H1 (cell line): Measurements from ENCODE around the gene FGD6. TPM values are rescaled to one million over a fixed set of nuclear protein-coding genes. Genes with fewer than 3 reads are reported as not detected.

Experiments used
- CTCF ChIA-PET: fragments of 300-600 bp; sonication (Branson Sonifier 250); formaldehyde crosslinking; loops from one replicate; lab custom pipeline; 2021; ENCODE audit not compliant: partially characterized antibody; lab: Charles Lee
- POLR2A ChIA-PET: fragments of 300-600 bp; sonication (Branson Sonifier 250); formaldehyde crosslinking; loops from one replicate; lab custom pipeline; 2021; ENCODE audit warnings: inconsistent platforms; ENCODE audit not compliant: partially characterized antibody; lab: Charles Lee
- DNase-seq, 2 experiments: peaks; one replicate each; pipeline versions ENCODE4 v3.0.0 to v3.0.0-alpha.2; 2010 to 2022; ENCODE audit warnings: low spot score in 2 of 2, low read depth in 1 of 2, mixed read lengths in 1 of 2
- FAIRE-seq: peaks from 2 replicates; lab custom pipeline; 2011; peaks lifted over from hg19 to GRCh38; lab: Jason Lieb, UNC
- H2AFZ ChIP-seq: 2 replicates; pipeline ENCODE4 v1.8.1; 2012; ENCODE audit warnings: low read length, inconsistent platforms
- H2AK5ac ChIP-seq: 2 replicates; pipeline ENCODE4 v1.6.1; 2013; ENCODE audit warnings: low read depth, low read length
- H2BK120ac ChIP-seq: replicated peaks from 2 replicates; pipeline ENCODE3; 2013; ENCODE audit warnings: low read depth, low read length, inconsistent platforms
- H2BK12ac ChIP-seq: 2 replicates; pipeline ENCODE4 v1.6.1; 2013; ENCODE audit warnings: low read depth, low read length
- H2BK15ac ChIP-seq: 2 replicates; pipeline ENCODE4 v1.6.1; 2013; ENCODE audit warnings: low read length
- H2BK20ac ChIP-seq: 2 replicates; pipeline ENCODE4 v1.6.1; 2013; ENCODE audit warnings: low read length
- H2BK5ac ChIP-seq: 2 replicates; pipeline ENCODE4 v1.6.1; 2013; ENCODE audit warnings: low read depth, low read length
- H3K14ac ChIP-seq: 2 replicates; pipeline ENCODE4 v1.6.1; 2013; ENCODE audit warnings: inconsistent platforms; ENCODE audit not compliant: insufficient read length
- H3K18ac ChIP-seq: 2 replicates; pipeline ENCODE4 v1.6.1; 2013; ENCODE audit warnings: low read length; ENCODE audit errors: extremely low read depth
- H3K23ac ChIP-seq: 2 replicates; pipeline ENCODE4 v1.6.1; 2013; ENCODE audit warnings: inconsistent platforms; ENCODE audit not compliant: insufficient read length
- H3K23me2 ChIP-seq: 2 replicates; pipeline ENCODE4 v1.6.1; 2013; ENCODE audit warnings: low read depth, low read length
- H3K27ac ChIP-seq: 2 replicates; pipeline ENCODE4 v1.6.1; 2011; ENCODE audit warnings: low read depth, low read length, inconsistent platforms
- H3K27me3 ChIP-seq, 4 experiments: replicated peaks in 1 of 4; 1 replicate in 1 of 4; 2 replicates in 3 of 4; pipeline versions ENCODE4 v1.6.1 to v1.8.1; 2011 to 2013; ENCODE audit warnings: low read length in 3 of 4, mild to moderate bottlenecking in 3 of 4, inconsistent platforms in 2 of 4, mixed read lengths in 2 of 4, moderate library complexity in 1 of 4; ENCODE audit not compliant: control insufficient read depth in 3 of 4, insufficient read depth in 3 of 4; ENCODE audit errors: extremely low read depth in 1 of 4
- H3K36me3 ChIP-seq, 4 experiments: 2 replicates each; pipeline versions ENCODE4 v1.6.1 to v1.8.1; 2011 to 2013; ENCODE audit warnings: mild to moderate bottlenecking in 4 of 4, low read length in 3 of 4, moderate library complexity in 2 of 4, control low read depth in 1 of 4, inconsistent platforms in 1 of 4; ENCODE audit not compliant: insufficient read depth in 4 of 4, control insufficient read depth in 2 of 4
- H3K4ac ChIP-seq: replicated peaks from 2 replicates; pipeline ENCODE3; 2013; ENCODE audit warnings: low read length, low read depth, mixed read lengths, inconsistent platforms; ENCODE audit not compliant: insufficient read length
- H3K4me1 ChIP-seq, 4 experiments: replicated peaks in 1 of 4; 1 replicate in 1 of 4; 2 replicates in 3 of 4; pipeline versions ENCODE4 v1.6.1 to v1.8.1; 2011 to 2013; ENCODE audit warnings: low read length in 3 of 4, inconsistent platforms in 2 of 4, mixed read lengths in 1 of 4; ENCODE audit not compliant: insufficient read depth in 4 of 4, control insufficient read depth in 3 of 4
- H3K4me2 ChIP-seq, 2 experiments: 2 replicates each; pipeline versions ENCODE4 v1.6.1 to v1.8.1; 2011 to 2013; ENCODE audit warnings: low read depth in 2 of 2, low read length in 2 of 2, control low read depth in 1 of 2, inconsistent platforms in 1 of 2, mild to moderate bottlenecking in 1 of 2; ENCODE audit not compliant: insufficient read depth in 1 of 2
- H3K4me3 ChIP-seq, 4 experiments: fragments of 200-600, 300-600 bp in 1 of 4; sonication (generic), shearing (Covaris generic), sonication (Bioruptor Twin) in 1 of 4; 2 replicates each; pipeline versions ENCODE4 v1.5.1 to v1.8.1; 2011 to 2016; ENCODE audit warnings: low read length in 4 of 4, low read depth in 3 of 4, control low read depth in 2 of 4, inconsistent platforms in 2 of 4, mild to moderate bottlenecking in 2 of 4, mixed read lengths in 1 of 4, moderate library complexity in 1 of 4; ENCODE audit not compliant: insufficient read depth in 2 of 4; ENCODE audit errors: extremely low read depth in 1 of 4
- H3K56ac ChIP-seq: replicated peaks from 2 replicates; pipeline ENCODE3; 2013; ENCODE audit warnings: low read depth, mild to moderate bottlenecking, mixed read lengths, low read length, inconsistent platforms; ENCODE audit not compliant: insufficient read length
- H3K79me1 ChIP-seq: 2 replicates; pipeline ENCODE4 v1.6.1; 2013; ENCODE audit warnings: low read depth, low read length, control low read depth
- H3K79me2 ChIP-seq, 2 experiments: 2 replicates each; pipeline versions ENCODE4 v1.6.1 to v1.8.1; 2012 to 2013; ENCODE audit warnings: low read length in 2 of 2, mild to moderate bottlenecking in 2 of 2, inconsistent platforms in 1 of 2; ENCODE audit not compliant: insufficient read depth in 2 of 2, control insufficient read depth in 1 of 2
- H3K9ac ChIP-seq, 4 experiments: replicated peaks in 1 of 4; 1 replicate in 1 of 4; 2 replicates in 3 of 4; pipeline versions ENCODE4 v1.6.1 to v1.8.1; 2011 to 2013; ENCODE audit warnings: low read depth in 3 of 4, low read length in 3 of 4, control low read depth in 2 of 4, mild to moderate bottlenecking in 2 of 4, moderate library complexity in 2 of 4, inconsistent platforms in 1 of 4; ENCODE audit errors: extremely low read depth in 1 of 4
- H3K9me3 ChIP-seq, 2 experiments: 2 replicates each; pipeline versions ENCODE4 v1.6.1 to v1.8.1; 2012 to 2013; ENCODE audit warnings: mild to moderate bottlenecking in 2 of 2, moderate library complexity in 2 of 2, control low read depth in 1 of 2, inconsistent platforms in 1 of 2, low read depth in 1 of 2, low read length in 1 of 2, mixed read lengths in 1 of 2; ENCODE audit not compliant: insufficient read depth in 2 of 2
- H4K20me1 ChIP-seq, 2 experiments: replicated peaks in 1 of 2; 2 replicates each; pipeline versions ENCODE3 to v1.8.1; 2011 to 2013; ENCODE audit warnings: inconsistent platforms in 2 of 2, low read length in 2 of 2, mild to moderate bottlenecking in 1 of 2; ENCODE audit not compliant: insufficient read depth in 2 of 2, control insufficient read depth in 1 of 2
- H4K5ac ChIP-seq: 2 replicates; pipeline ENCODE4 v1.6.1; 2013; ENCODE audit warnings: low read length, low read depth, mixed read lengths, inconsistent platforms; ENCODE audit not compliant: insufficient read length
- H4K8ac ChIP-seq: 2 replicates; pipeline ENCODE4 v1.8.0; 2013; ENCODE audit warnings: mild to moderate bottlenecking, moderate library complexity, low read length, inconsistent platforms; ENCODE audit not compliant: insufficient read depth; ENCODE audit errors: extremely low read depth
- H4K91ac ChIP-seq: replicated peaks from 2 replicates; pipeline ENCODE3; 2013; ENCODE audit warnings: low read length, mixed read lengths, inconsistent platforms; ENCODE audit not compliant: insufficient read length
- E2F6 ChIP-seq: IDR thresholded peaks from 2 replicates; pipeline ENCODE4 v1.6.1; 2012; ENCODE audit warnings: inconsistent platforms
- NRF1 ChIP-seq: IDR thresholded peaks from 2 replicates; pipeline ENCODE4 v1.6.1; 2011; ENCODE audit warnings: mild to moderate bottlenecking, low read depth, low read length, improper control_type of control experiment
- POU5F1 ChIP-seq: IDR thresholded peaks from 2 replicates; pipeline ENCODE4 v1.6.1; 2011; ENCODE audit warnings: low read depth, mild to moderate bottlenecking, low read length, moderate library complexity
- SIX5 ChIP-seq: IDR thresholded peaks from 2 replicates; pipeline ENCODE4 v1.6.1; 2011; ENCODE audit warnings: mild to moderate bottlenecking, low read depth, low read length
- ZNF274 ChIP-seq: IDR thresholded peaks from 2 replicates; pipeline ENCODE4 v1.7.0; 2012; ENCODE audit warnings: low read length, borderline replicate concordance; ENCODE audit errors: extremely low read depth
- polyA plus RNA-seq, 7 experiments: library from polyadenylated mRNA; depleted of rRNA in 3 of 7; stranded (reverse) in 5 of 7; unstranded in 2 of 7; fragments of >200 nt in 5 of 7; fragments of 200-250 nt in 2 of 7; gene quantifications; 1 replicate in 5 of 7; 2 replicates in 1 of 7; 4 replicates in 1 of 7; pipeline versions ENCODE4 v1.2.1 to v1.2.3, GENCODE V29; 2011 to 2013; ENCODE audit warnings: missing spikeins in 2 of 7, mixed read lengths in 2 of 7
- total RNA-seq: library from RNA; stranded (reverse); fragmentation: NEBNext Ultra II Directional; extraction: Animal tissue kit (Norgen Biotek cat#: 25700); gene quantifications from 2 replicates; pipeline ENCODE4 v1.2.1, GENCODE V29; 2021

FGD6 gene
- total and polyA plus RNA-seq, 2 of the 8 experiments (the other 6 are each of a cell fraction or from before 2014, with no cell fraction given) = 12.2 to 24.3 TPM

DNA sequence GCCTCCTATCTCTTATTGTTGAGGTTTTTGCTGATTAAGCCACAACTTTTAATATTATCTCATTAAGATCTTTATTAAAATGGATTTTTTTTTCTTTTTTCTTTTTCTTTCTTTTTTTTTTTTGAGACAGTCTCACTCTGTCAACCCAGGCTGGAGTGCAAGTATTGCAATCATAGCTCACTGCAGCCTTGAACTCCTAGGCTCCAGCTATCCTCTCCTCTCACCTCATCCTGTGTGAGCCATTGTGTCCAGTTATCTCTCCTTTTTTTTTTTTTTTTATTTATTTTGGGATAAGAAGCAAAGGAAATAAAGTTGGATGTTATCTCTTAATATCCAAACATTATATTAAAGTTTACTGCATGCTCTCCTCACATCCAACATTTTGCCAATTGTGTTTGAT lies 13.0 kb upstream of the FGD6 start:
- no peaks in the 10 kb centered on the region for H4K20me1 ChIP-seq
- no peak for FAIRE-seq
- no peak overlapping the region for H3K9ac ChIP-seq
- TF ChIP-seq ZNF274 = no peak
- no peak for TF ChIP-seq NRF1
- no peak for TF ChIP-seq E2F6
- TF ChIP-seq SIX5 = no peak
- TF ChIP-seq POU5F1 = no peak

More for the DNA sequence above, 13.0 kb upstream of the FGD6 start:
- Histone ChIP-seq H4K91ac (no peak overlapping the region), H2AK5ac (no peak overlapping the region), H4K8ac (no peak overlapping the region), H4K5ac (no peak overlapping the region), H3K9me3 (peaks cover 0 to 4% of the 10 kb centered on the region in 2 experiments; a peak in 1 of 4 replicates), H3K4ac (no peak overlapping the region), H2BK12ac (no peak overlapping the region), H3K14ac (no peak overlapping the region), H3K79me1 (no peaks in the 10 kb centered on the region; the same call in 1 of the 2 replicates), H3K79me2 (peaks cover 3 to 84% of the 10 kb centered on the region in 2 experiments), H3K23me2 (no peaks in the 10 kb centered on the region), H3K4me1 (no peaks in the 10 kb centered on the region), H3K4me2 (no peak overlapping the region), H3K27me3 (no peaks in the 10 kb centered on the region), H3K4me3 (no peak overlapping the region), H3K56ac (no peak overlapping the region), H3K23ac (no peak overlapping the region), H2BK5ac (no peak overlapping the region), H2BK15ac (no peak overlapping the region), H3K18ac (no peak overlapping the region), H2AFZ (no peak overlapping the region), H3K36me3 (peaks cover 0 to 14% (median 2%) of the 10 kb centered on the region in 4 experiments; a peak in 5 of 8 replicates), H2BK20ac (no peak overlapping the region), H2BK120ac (no peak overlapping the region), H3K27ac (no peak overlapping the region)
- CTCF ChIA-PET = interaction anchor here (1.4 kb wide), 1 partner anchor 114 kb away, joined by 3 read pairs; no protein-coding TSS in a partner anchor
- no peak for DNase-seq
- POLR2A ChIA-PET = interaction anchor here (0.8 to 4.5 kb wide), 2 partner anchors 11 to 13 kb away, joined by 3 to 17 read pairs; partner anchors contain the start of genes FGD6 and VEZT
